Measurements from ENCODE around the gene GRK3. TPM values are rescaled to one million over a fixed set of nuclear protein-coding genes. Genes with fewer than 3 reads are reported as not detected.
A peak's percentile ranks its signal among the peaks of the same experiment; 100 is the strongest.
"Not testable (repeated sequence)": the region's sequence is repeated elsewhere in the genome, so short reads cannot be mapped to it uniquely, and the experiment has no call there.

Gene GRK3
- total RNA-seq, 1 donor from 2014 or later, result 6.3 TPM

GRCh38 chr22:25561182-25561581 lies 3.3 kb upstream of the GRK3 start:
- not testable (repeated sequence) for H3K27ac ChIP-seq (ENCODE audit: low read depth, low read length); H3K4me3 ChIP-seq (ENCODE audit: low read length in 3 of 3); H3K27me3 ChIP-seq (ENCODE audit: control insufficient read depth in 3 of 3, insufficient read depth in 3 of 3, low read length in 3 of 3)

GRCh38 chr22:25561927-25562326 lies 2.5 kb upstream of the GRK3 start:
- H3K27ac ChIP-seq (ENCODE audit: low read depth, low read length); H3K27me3 ChIP-seq (ENCODE audit: control insufficient read depth in 3 of 3, insufficient read depth in 3 of 3, low read length in 3 of 3); H3K9me3 ChIP-seq (ENCODE audit: control insufficient read depth in 3 of 3, low read length in 3 of 3); H3K4me3 ChIP-seq (ENCODE audit: low read length in 3 of 3); H3K9ac ChIP-seq (ENCODE audit: low read depth in 1 of 3, low read length in 3 of 3); H3K36me3 ChIP-seq (ENCODE audit: control insufficient read depth in 3 of 3, insufficient read depth in 3 of 3, low read length in 3 of 3): not testable (repeated sequence)
- peaks cover 6 to 18% (median 14%) of the 10 kb centered on the region in 3 donors for H3K4me1 ChIP-seq (ENCODE audit: control insufficient read depth in 3 of 3, insufficient read depth in 3 of 3, low read length in 3 of 3)

More at GRCh38 chr22:25561182-25561581, 3.3 kb upstream of the GRK3 start:
- not testable (repeated sequence) for H3K9me3 ChIP-seq (ENCODE audit: control insufficient read depth in 3 of 3, low read length in 3 of 3); H3K36me3 ChIP-seq (ENCODE audit: control insufficient read depth in 3 of 3, insufficient read depth in 3 of 3, low read length in 3 of 3); H3K9ac ChIP-seq (ENCODE audit: low read depth in 1 of 3, low read length in 3 of 3)
- H3K4me1 ChIP-seq (ENCODE audit: control insufficient read depth in 3 of 3, insufficient read depth in 3 of 3, low read length in 3 of 3), result peaks cover 6 to 18% (median 14%) of the 10 kb centered on the region in 3 donors

- peaks cover 6 to 18% (median 14%) of the 10 kb centered on the region in 3 donors for H3K4me1 ChIP-seq (ENCODE audit: control insufficient read depth in 3 of 3, insufficient read depth in 3 of 3, low read length in 3 of 3)
- not testable (repeated sequence) for H3K27me3 ChIP-seq (ENCODE audit: control insufficient read depth in 3 of 3, insufficient read depth in 3 of 3, low read length in 3 of 3); H3K9ac ChIP-seq (ENCODE audit: low read depth in 1 of 3, low read length in 3 of 3); H3K36me3 ChIP-seq (ENCODE audit: control insufficient read depth in 3 of 3, insufficient read depth in 3 of 3, low read length in 3 of 3); H3K9me3 ChIP-seq (ENCODE audit: control insufficient read depth in 3 of 3, low read length in 3 of 3)
- peak overlapping the region; percentile 68 for H3K27ac ChIP-seq (ENCODE audit: low read depth, low read length)
- H3K4me3 ChIP-seq (ENCODE audit: low read length in 3 of 3), result peak overlapping the region in 1 of 3 donors; percentile 73
These were observed 1.3 kb upstream of the GRK3 start for GRCh38 chr22:25562966-25563760.

DNA sequence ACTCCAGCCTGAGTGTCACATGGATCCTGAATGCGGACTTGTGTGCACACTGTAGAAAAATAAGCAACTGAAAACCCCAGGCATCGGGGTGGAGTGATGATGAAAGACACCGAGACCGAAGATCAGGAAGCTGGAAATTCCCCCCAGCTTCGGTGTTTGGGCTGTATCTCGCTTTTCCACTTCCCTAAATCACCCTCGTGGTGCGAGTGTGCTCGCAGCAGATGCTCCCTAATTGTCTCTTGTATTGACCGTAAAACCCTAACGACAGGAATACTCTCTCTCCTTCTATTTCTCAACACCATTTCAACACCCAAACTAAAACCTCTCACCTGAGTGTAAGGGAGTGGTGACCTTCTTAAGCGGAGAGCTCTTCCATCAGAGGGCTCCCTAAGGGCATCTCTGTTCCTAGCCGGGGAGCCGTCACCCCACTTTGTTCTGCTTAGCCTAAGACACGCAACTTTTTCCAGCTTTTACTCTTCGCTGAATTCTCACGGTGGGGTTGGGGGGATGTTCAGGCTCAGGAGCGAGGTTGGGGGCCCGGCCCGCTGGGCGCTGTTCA lies 635 bp upstream of the GRK3 start:
- peak overlapping the region; percentile 68 for H3K27ac ChIP-seq (ENCODE audit: low read depth, low read length)
- H3K4me1 ChIP-seq (ENCODE audit: control insufficient read depth in 3 of 3, insufficient read depth in 3 of 3, low read length in 3 of 3), result peaks cover 6 to 18% (median 14%) of the 10 kb centered on the region in 3 donors
- peak overlapping the region; percentile 54 to 73 (median 67) for H3K4me3 ChIP-seq (ENCODE audit: low read length in 3 of 3)
- no peaks in the 10 kb centered on the region for H3K36me3 ChIP-seq (ENCODE audit: control insufficient read depth in 3 of 3, insufficient read depth in 3 of 3, low read length in 3 of 3)
- peak overlapping the region in 2 of 3 donors; percentile 51 to 62 for H3K9ac ChIP-seq (ENCODE audit: low read depth in 1 of 3, low read length in 3 of 3)
- H3K27me3 ChIP-seq (ENCODE audit: control insufficient read depth in 3 of 3, insufficient read depth in 3 of 3, low read length in 3 of 3), result peaks cover 0 to 3% (median 3%) of the 10 kb centered on the region in 3 donors
- no peaks in the 10 kb centered on the region for H3K9me3 ChIP-seq (ENCODE audit: control insufficient read depth in 3 of 3, low read length in 3 of 3)

- H3K9ac ChIP-seq (ENCODE audit: low read depth in 1 of 3, low read length in 3 of 3), result peak overlapping the region; percentile 43 to 65 (median 64)
- peaks cover 6 to 18% (median 14%) of the 10 kb centered on the region in 3 donors for H3K4me1 ChIP-seq (ENCODE audit: control insufficient read depth in 3 of 3, insufficient read depth in 3 of 3, low read length in 3 of 3)
- H3K27ac ChIP-seq (ENCODE audit: low read depth, low read length), result no peak overlapping the region
These were observed 653 bp downstream of the GRK3 start for GRCh38 chr22:25564979-25565677.

DNA sequence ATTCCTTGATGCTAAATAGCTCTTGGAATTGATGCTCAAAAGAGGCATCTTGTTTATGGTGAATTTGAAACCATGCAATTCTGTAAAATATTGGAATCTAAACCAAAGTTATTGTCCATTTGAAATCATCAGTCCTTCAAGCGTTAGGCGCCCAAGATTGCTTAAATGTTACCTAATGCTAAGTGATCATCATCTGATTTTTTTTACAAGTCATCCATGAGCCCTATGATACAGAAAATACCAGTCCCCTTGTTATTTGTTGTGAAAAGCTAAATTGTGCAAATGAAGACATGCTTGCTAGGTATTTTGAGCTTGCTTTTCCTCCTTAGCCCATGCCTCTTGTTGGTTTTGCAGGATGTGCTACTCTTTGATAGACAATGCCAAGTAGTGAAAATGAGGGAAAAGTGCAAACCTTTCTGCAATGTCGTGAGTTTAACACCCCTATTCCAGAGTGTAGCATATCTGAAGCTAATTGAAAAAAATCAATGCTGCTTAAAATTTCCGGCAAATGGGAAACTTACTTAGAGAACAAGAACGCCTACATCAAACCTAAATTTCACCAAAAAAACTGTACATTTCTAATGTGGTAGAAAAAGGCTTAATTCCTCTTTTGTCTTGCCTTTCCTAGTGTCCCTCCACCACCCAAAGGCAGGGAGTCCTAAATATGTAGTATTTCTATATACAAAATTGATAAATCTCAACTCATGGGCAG lies 1.9 kb downstream of the GRK3 start:
- H3K9me3 ChIP-seq (ENCODE audit: control insufficient read depth in 3 of 3, low read length in 3 of 3), result no peaks in the 10 kb centered on the region
- no peak overlapping the region for H3K27ac ChIP-seq (ENCODE audit: low read depth, low read length)
- peaks cover 6 to 18% (median 14%) of the 10 kb centered on the region in 3 donors for H3K4me1 ChIP-seq (ENCODE audit: control insufficient read depth in 3 of 3, insufficient read depth in 3 of 3, low read length in 3 of 3)
- H3K9ac ChIP-seq (ENCODE audit: low read depth in 1 of 3, low read length in 3 of 3), result no peak overlapping the region
- peaks cover 3 to 6% (median 6%) of the 10 kb centered on the region in 3 donors for H3K27me3 ChIP-seq (ENCODE audit: control insufficient read depth in 3 of 3, insufficient read depth in 3 of 3, low read length in 3 of 3)
- H3K4me3 ChIP-seq (ENCODE audit: low read length in 3 of 3), result no peak overlapping the region
- H3K36me3 ChIP-seq (ENCODE audit: control insufficient read depth in 3 of 3, insufficient read depth in 3 of 3, low read length in 3 of 3), result no peaks in the 10 kb centered on the region

More at GRCh38 chr22:25564979-25565677, 653 bp downstream of the GRK3 start:
- Histone ChIP-seq H3K36me3 (ENCODE audit: control insufficient read depth in 3 of 3, insufficient read depth in 3 of 3, low read length in 3 of 3) (no peaks in the 10 kb centered on the region), H3K27me3 (ENCODE audit: control insufficient read depth in 3 of 3, insufficient read depth in 3 of 3, low read length in 3 of 3) (peaks cover 3 to 6% (median 6%) of the 10 kb centered on the region in 3 donors), H3K4me3 (ENCODE audit: low read length in 3 of 3) (peak overlapping the region; percentile 62 to 71 (median 66)), H3K9me3 (ENCODE audit: control insufficient read depth in 3 of 3, low read length in 3 of 3) (no peaks in the 10 kb centered on the region)

- no peak overlapping the region for H3K4me3 ChIP-seq (ENCODE audit: low read length in 3 of 3)
- H3K4me1 ChIP-seq (ENCODE audit: control insufficient read depth in 3 of 3, insufficient read depth in 3 of 3, low read length in 3 of 3), result peaks cover 6 to 18% (median 14%) of the 10 kb centered on the region in 3 donors
- no peaks in the 10 kb centered on the region for H3K36me3 ChIP-seq (ENCODE audit: control insufficient read depth in 3 of 3, insufficient read depth in 3 of 3, low read length in 3 of 3)
- H3K27ac ChIP-seq (ENCODE audit: low read depth, low read length), result no peak overlapping the region
- no peaks in the 10 kb centered on the region for H3K9me3 ChIP-seq (ENCODE audit: control insufficient read depth in 3 of 3, low read length in 3 of 3)
- peaks cover 3 to 6% (median 6%) of the 10 kb centered on the region in 3 donors for H3K27me3 ChIP-seq (ENCODE audit: control insufficient read depth in 3 of 3, insufficient read depth in 3 of 3, low read length in 3 of 3)
- no peak overlapping the region for H3K9ac ChIP-seq (ENCODE audit: low read depth in 1 of 3, low read length in 3 of 3)
These were observed 2.4 kb downstream of the GRK3 start for GRCh38 chr22:25566898-25567235.

DNA sequence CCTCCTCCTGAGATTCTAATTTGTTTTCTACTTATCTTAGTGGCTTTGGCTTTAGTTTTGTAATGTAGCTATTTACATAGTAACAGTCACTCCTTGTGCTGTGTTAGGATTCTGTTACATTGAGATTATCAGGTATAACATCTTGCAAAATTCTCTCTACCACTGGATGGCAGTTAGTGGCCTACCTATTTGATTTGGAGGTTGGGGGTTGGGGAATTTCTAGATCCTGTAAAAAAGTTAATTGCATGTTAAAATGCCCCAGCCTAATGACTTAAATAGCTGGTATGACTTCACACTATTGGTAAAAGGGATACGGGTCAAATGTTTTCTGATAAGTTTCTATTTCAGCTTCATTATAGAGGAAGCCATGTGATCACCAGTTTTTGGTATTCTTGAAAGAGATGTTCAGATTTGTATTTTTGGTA lies 2.8 kb downstream of the GRK3 start:
- no peak overlapping the region for H3K4me3 ChIP-seq (ENCODE audit: low read length in 3 of 3)
- no peak overlapping the region for H3K9ac ChIP-seq (ENCODE audit: low read depth in 1 of 3, low read length in 3 of 3)
- no peak overlapping the region for H3K27ac ChIP-seq (ENCODE audit: low read depth, low read length)
- H3K4me1 ChIP-seq (ENCODE audit: control insufficient read depth in 3 of 3, insufficient read depth in 3 of 3, low read length in 3 of 3), result peaks cover 6 to 18% (median 14%) of the 10 kb centered on the region in 3 donors
- peaks cover 3 to 6% (median 6%) of the 10 kb centered on the region in 3 donors for H3K27me3 ChIP-seq (ENCODE audit: control insufficient read depth in 3 of 3, insufficient read depth in 3 of 3, low read length in 3 of 3)
- no peaks in the 10 kb centered on the region for H3K9me3 ChIP-seq (ENCODE audit: control insufficient read depth in 3 of 3, low read length in 3 of 3)
- H3K36me3 ChIP-seq (ENCODE audit: control insufficient read depth in 3 of 3, insufficient read depth in 3 of 3, low read length in 3 of 3), result no peaks in the 10 kb centered on the region

DNA sequence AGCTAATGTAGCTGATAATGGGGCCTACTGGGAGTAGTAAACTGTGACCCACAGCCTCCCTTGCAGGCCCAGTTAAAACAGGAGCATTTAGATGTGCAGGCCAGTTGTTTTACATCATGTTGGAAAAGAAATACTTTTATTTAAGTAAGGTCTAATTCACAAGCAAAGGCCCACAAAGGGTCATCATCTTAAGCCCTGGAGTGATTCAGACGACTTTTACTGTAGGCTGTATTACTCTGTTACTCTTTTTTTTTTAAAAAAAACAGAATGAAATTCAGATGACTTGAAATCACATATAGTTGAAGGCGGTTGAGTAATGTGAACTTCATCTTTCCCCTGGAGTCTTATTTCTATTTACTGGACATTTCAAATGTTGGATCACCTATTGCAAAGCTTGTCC lies 3.6 kb downstream of the GRK3 start:
- peaks cover 6 to 18% (median 14%) of the 10 kb centered on the region in 3 donors for H3K4me1 ChIP-seq (ENCODE audit: control insufficient read depth in 3 of 3, insufficient read depth in 3 of 3, low read length in 3 of 3)
- H3K9me3 ChIP-seq (ENCODE audit: control insufficient read depth in 3 of 3, low read length in 3 of 3), result not testable (repeated sequence)

More for the DNA sequence above, 3.6 kb downstream of the GRK3 start:
- not testable (repeated sequence) for H3K36me3 ChIP-seq (ENCODE audit: control insufficient read depth in 3 of 3, insufficient read depth in 3 of 3, low read length in 3 of 3); H3K4me3 ChIP-seq (ENCODE audit: low read length in 3 of 3); H3K27me3 ChIP-seq (ENCODE audit: control insufficient read depth in 3 of 3, insufficient read depth in 3 of 3, low read length in 3 of 3); H3K9ac ChIP-seq (ENCODE audit: low read depth in 1 of 3, low read length in 3 of 3); H3K27ac ChIP-seq (ENCODE audit: low read depth, low read length)
